Ishikawa (cell line): ENCODE results near the gene PDCD4.

Experiments used
- EP300 ChIP-seq: IDR thresholded peaks from 2 replicates; pipeline ENCODE4 v1.6.1; 2012; ENCODE audit warnings: borderline replicate concordance
- NFIC ChIP-seq: IDR thresholded peaks from 2 replicates; pipeline ENCODE4 v1.6.1; 2012
- RAD21 ChIP-seq: IDR thresholded peaks from 2 replicates; pipeline ENCODE4 v1.6.1; 2012; ENCODE audit warnings: low read depth
- TAF1 ChIP-seq: IDR thresholded peaks from 2 replicates; pipeline ENCODE4 v1.6.1; 2012; ENCODE audit warnings: low read depth, mild to moderate bottlenecking
- YY1 ChIP-seq: IDR thresholded peaks from 2 replicates; pipeline ENCODE4 v1.6.1; 2012; ENCODE audit warnings: low read depth
- ZBTB7A ChIP-seq: IDR thresholded peaks from 2 replicates; pipeline ENCODE4 v1.6.1; 2012; ENCODE audit warnings: low read depth
- TF ChIP-seq, protein P1 (sequence below): IDR thresholded peaks from 2 replicates; pipeline ENCODE4 v1.6.1; 2012

DNA sequence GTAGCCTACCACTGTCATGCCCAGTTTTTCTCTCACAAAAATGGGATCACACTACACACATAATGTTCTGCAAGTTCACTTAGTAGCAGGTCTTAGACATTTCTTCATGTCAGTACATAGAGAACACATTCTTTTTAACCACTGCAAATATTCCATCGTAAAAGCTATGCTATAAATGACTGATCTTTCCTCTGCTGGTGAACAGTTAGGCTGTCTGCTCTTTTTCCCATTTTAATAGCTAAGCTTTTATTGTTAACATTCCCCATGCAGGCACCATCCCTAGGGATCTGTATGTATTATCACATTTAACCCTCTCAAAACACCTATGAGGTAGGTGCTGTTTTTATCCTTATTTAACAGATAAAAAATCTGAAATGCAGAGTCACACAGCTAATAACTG, 46.2 kb upstream of the PDCD4 start:
- TF ChIP-seq RAD21: no peak
- TF ChIP-seq YY1: no peak
- no peak for TF ChIP-seq TAF1
- TF ChIP-seq, protein P1, sequence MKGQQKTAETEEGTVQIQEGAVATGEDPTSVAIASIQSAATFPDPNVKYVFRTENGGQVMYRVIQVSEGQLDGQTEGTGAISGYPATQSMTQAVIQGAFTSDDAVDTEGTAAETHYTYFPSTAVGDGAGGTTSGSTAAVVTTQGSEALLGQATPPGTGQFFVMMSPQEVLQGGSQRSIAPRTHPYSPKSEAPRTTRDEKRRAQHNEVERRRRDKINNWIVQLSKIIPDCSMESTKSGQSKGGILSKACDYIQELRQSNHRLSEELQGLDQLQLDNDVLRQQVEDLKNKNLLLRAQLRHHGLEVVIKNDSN: no peak
- TF ChIP-seq ZBTB7A: no peak
- TF ChIP-seq NFIC: no peak
- TF ChIP-seq EP300: no peak
